Left renal cortex interstitium (tissue), 4 donors: Measurements from ENCODE around the gene IL22RA1. TPM values are rescaled to one million over a fixed set of nuclear protein-coding genes. Genes with fewer than 3 reads are reported as not detected.

ENCODE experiments used
- DNase-seq, 4 donors: peaks; one replicate each; pipeline ENCODE4 v3.0.0-alpha.2; 2013; ENCODE audit warnings: low read depth in 4 of 4, low spot score in 2 of 4, missing footprints in 1 of 4
- polyA plus RNA-seq, 4 donors: library from polyadenylated mRNA; unstranded; fragments of 120-200 nt; gene quantifications; one replicate each; pipeline ENCODE4 v1.2.1, GENCODE V29; 2013; ENCODE audit not compliant: insufficient read length in 4 of 4

Gene IL22RA1
- polyA plus RNA-seq, 4 donors = 2.8 to 3.9 (median 3.6) TPM

DNA sequence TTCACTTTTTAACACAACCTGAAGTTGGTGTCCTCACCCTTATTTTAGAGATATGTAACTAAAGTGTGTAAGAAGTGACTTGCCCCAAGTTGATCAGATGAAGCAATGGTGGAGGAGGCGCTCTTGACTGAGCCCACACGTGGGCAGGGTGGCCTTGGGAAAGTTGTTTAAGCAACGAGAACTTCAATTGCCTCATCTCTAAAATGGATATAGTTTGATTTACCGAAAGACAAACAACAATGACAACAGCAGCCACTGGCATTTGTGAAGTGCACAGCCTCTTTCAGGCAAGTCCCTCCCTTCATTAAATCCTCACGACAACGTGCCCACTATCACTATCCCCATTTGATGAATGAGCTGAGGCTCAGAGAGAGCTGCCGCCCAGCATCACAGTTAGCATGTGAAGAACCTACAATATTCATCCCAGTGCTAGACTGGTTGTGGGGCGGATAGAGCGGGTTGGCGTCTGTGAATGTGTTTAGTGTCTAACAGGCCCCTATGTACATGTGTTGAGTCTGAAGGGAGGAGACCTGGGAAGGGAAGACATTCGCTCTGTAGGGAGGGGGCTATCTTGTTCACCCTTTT, 3.0 kb downstream of the IL22RA1 start:
- no peak for DNase-seq

DNA sequence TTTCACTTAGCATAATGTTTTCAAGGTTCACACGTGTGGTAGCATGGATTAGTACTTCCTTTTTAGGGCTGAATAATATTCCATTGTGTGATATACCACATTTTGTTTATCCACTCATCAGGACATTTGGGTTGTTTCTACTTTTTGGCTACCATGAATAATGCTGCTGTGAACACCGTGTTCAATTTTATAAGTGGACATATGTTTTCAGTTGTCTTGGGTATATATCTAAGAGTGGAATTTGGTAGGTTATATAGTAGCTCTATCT, 3.8 kb downstream of the IL22RA1 start:
- DNase-seq = no peak

- no peak for DNase-seq
Measured at GRCh38 chr1:24138476-24139221, 4.3 kb downstream of the IL22RA1 start.

- no peak for DNase-seq
Measured at GRCh38 chr1:24136956-24137539, 5.9 kb downstream of the IL22RA1 start.

GRCh38 chr1:24134376-24134775, 8.6 kb downstream of the IL22RA1 start:
- no peak for DNase-seq

- no peak for DNase-seq
Measured at GRCh38 chr1:24133819-24134218, 9.1 kb downstream of the IL22RA1 start.

DNA sequence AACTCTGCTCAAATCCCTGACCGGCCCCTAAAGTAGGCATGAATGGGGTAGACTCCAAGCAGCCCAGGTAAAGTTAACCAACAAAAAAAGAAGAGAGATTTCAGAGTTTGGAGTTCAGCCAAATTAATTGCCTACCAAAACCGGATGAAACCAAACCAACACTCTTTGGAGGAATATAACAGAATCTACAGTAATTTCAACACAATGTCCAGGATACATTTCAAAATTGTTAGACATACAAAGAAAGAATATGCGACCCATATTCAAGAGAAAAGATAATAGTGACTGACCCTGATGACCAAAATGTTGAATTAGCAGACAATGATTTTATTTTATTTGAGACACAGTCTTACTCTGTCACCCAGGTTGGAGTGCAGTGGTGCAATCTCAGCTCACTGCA, 12.6 kb downstream of the IL22RA1 start:
- no peak for DNase-seq

GRCh38 chr1:24127801-24128363, 15.1 kb downstream of the IL22RA1 start:
- no peak for DNase-seq

- no peak for DNase-seq
Measured at GRCh38 chr1:24127134-24127800, 15.7 kb downstream of the IL22RA1 start.

DNA sequence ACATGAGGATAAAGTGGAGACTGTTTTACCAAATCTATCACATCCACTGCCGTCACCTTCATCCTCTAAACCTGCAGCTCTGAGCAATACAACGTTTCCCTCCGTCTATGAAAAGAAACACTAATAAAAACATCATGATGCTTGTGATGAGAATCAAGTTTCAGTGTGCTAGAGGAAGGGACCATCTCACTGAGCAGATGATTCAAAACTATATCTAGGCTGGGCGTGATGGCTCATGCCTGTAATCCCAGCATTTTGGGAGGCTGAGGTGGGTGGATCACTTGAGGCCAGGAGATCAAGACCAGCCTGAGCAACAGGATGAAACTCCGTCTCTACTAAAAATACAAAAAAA, 16.3 kb downstream of the IL22RA1 start:
- no peak for DNase-seq

DNA sequence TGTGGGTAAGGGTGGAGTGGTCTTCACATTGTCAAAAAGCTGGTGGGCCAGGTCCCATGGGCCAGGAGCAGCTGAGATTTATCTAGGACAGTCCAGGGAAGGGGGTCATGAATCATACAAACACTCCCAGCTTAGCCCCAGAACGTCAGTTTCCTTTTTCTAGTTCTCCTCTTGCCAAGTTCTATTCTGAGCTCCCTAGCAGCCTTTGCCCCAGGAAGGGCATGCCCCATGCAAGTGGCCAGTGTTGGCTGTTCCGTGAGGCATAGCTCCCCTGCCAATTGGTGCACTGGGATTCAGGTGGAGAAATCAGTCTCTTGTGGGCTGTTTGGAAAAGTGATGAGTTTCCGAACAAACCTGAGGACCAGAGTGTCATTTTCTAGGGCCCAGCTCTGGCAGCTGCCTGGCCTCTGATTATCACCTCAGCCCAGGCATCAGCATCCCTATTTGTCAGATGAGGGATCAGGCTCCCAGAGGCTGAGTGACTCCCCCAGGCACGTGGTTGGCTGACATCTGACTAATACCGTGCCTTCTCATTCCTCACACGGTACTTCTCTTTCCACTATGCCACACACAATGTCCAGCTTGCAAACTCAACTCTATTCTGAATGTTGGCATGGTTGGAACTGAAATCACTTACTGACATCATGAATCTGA, 16.8 kb downstream of the IL22RA1 start:
- DNase-seq = no peak

DNA sequence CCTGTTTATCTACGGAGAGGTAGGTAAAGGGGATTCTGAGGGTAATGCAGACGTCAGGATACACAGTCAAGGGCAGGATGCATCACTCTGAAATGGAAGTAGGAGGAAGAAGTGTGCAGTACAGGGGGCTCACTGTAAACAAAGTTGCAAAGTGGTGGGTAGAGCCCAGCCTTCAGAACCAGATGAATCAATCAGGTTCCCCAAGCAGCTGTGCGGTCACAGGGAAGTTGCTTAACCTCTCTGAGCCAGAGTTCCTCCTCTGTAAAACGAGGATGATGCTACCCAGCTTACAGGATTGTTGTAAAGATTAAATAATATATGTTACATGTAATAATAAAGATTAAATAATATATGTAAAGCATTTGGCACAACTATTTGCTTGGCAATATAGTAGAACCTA, 17.5 kb downstream of the IL22RA1 start:
- DNase-seq = no peak

DNA sequence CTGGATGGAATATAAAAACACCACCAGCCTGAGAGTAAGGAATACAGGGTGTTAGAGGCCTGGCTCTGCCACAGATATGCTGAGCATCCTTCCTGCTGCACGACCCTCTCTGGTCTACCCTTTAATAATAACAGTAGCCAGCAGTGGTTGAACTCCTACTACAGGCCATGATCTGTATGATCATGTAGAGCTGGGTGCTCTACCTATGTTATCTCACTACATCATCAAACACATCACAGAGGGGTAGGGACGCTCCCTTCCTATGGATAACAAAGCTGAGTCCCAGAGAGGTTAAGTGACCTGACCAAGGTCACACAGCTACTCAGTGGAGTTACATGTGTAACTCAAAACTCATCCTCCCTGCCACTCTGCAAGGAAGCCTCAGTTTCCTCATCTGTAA, 18.0 kb downstream of the IL22RA1 start:
- no peak for DNase-seq

DNA sequence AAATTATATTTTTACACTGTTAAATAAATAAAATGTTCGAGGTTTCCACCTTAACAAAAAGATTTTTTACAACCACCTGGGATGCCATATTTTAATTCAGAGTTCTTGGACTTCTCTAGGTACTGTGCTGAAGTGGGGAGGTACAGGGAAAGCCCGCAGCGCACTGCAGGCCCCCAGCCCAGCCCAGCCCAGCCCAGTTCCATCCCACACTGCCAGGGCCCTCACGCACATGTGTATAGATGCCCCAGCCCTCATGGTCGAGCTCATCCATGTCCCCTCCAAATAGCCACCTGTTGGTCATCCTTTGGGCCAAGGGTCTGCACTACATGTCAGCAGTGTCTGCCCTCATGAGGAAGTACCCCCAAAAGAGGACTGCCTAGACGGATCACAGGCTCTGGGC, 19.3 kb downstream of the IL22RA1 start:
- no peak for DNase-seq

DNA sequence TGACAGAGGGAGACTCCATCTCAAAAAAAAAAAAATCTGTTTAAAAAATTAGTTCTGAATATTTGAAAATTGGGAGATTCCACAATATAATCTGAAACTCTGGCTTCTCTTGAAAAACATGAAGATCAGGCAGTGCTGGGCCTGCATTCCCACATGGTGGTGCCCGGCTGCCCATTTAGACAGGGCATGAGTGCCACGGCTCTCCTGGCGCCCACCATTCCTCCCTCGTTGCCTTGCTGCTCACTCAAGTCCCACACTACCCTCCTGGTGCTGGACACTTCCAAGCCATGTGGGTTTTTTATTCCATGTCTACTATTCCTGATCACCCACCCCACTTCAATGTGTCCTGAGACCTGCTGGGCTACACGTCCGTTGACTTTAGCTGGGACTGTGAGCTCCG, 20.2 kb downstream of the IL22RA1 start:
- DNase-seq = no peak

DNA sequence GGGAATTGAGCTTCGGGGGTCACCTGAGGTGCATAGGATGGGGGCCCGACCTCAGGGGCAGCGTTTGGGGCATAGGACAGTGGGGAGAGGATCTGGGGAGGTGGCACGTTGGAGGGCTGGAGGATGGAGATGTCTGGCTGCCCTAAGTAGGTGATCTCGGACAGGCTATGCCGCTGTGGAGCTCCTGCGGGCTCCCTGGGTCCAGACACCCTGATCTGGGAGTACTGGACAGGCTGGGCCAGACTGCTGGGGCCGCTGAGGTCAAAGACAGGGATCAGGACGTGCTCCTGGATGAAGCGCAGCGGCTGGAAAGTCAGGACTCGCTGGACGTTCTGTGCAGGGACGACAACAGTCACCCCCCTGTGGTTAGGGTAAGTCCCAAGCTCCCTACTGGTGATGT, 21.5 kb downstream of the IL22RA1 start:
- DNase-seq = no peak

- DNase-seq = no peak
Measured at GRCh38 chr1:24120965-24121364, 22.0 kb downstream of the IL22RA1 start.

DNA sequence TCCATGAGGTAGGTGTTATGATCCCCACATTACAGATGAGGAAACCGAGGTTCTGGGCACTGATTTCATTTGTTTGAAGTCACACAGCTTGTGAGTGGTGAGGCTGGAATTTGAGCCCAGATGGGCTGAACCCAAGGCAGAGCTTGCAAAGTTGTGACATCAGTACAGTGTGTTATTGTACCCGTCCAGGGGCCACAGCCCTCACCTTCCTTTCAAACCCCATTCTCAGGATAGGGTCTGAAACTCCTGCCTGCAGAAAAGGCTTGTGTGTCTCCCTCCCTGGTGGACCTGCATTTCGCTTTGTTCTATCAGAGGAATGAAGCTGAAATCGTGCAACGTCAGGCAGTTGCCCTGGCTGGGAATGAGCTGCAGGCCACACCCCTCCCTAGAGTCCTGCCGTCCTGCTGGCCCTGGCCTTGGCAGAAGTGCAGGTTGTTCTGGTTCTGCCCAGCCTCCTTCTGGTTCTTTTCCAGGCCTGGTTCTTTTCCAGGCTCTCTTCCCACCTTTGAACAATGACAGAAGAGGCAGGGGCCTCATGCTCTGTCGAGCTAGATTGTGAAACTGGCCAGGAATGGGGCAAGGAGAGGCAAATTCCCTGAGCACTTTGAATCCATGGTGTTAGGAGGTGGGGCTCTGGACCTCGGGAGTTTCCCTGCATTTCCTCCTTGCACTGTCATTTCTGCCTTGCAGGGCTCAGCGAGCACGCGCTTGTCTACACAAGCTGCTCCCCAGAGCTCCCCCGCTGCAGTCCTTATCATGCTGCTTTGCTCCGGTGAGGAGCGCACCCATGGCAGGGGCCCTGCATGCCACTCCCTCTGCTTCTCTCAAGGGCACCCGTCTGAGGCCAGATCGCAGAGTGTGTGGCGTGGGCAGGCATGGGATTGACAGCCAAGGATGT, 22.8 kb downstream of the IL22RA1 start:
- no peak for DNase-seq

- no peak for DNase-seq
Measured at GRCh38 chr1:24119489-24119858, 23.5 kb downstream of the IL22RA1 start.
